Measurements from ENCODE around the gene NXN. TPM values are rescaled to one million over a fixed set of nuclear protein-coding genes. Genes with fewer than 3 reads are reported as not detected.

The NXN gene
- total and polyA plus RNA-seq, 2 donors (not counting 1 experiment from before 2014, with no cell fraction given), result 0.04 to 0.17 TPM

- H3K79me2 ChIP-seq (ENCODE audit: control insufficient read depth, insufficient read depth, low read length), result no peaks in the 10 kb centered on the region
- no peak for DNase-seq
- peaks cover 0 to 4% (median 0%) of the 10 kb centered on the region in 3 donors for H3K9me3 ChIP-seq (ENCODE audit: control extremely low read depth in 1 of 3, control insufficient read depth in 2 of 3, insufficient read depth in 1 of 3, low read length in 2 of 3)
- CTCF ChIA-PET, result no interaction called here
- H4K20me1 ChIP-seq (ENCODE audit: control insufficient read depth, insufficient read depth, low read length, poor library complexity, severe bottlenecking), result no peaks in the 10 kb centered on the region
- no peak for ATAC-seq (ENCODE audit: low read depth)
- no peak overlapping the region for H3K4me2 ChIP-seq (replicated peaks; ENCODE audit: low read depth, low read length, poor library complexity, severe bottlenecking)
- Mint-ChIP-seq H3K27me3 (peaks cover 18% of the 10 kb centered on the region), H3K9me3 (ENCODE audit: insufficient read depth) (no peaks in the 10 kb centered on the region), H3K27ac (no peak overlapping the region), H3K4me1 (no peaks in the 10 kb centered on the region), H3K4me3 (no peak overlapping the region)
- intact Hi-C loops (cut with micrococcal nuclease), result no loop called here
- no peak overlapping the region for H3K4me3 ChIP-seq (ENCODE audit: control extremely low read depth in 1 of 5, extremely low read depth in 1 of 5, insufficient read depth in 1 of 5, low read depth in 2 of 5, low read length in 4 of 5)
- POLR2A ChIA-PET, result no interaction called here
- no peak overlapping the region for H3K9ac ChIP-seq (ENCODE audit: low read length)
- H2AFZ ChIP-seq (ENCODE audit: insufficient read depth, low read depth, low read length, poor library complexity, severe bottlenecking), result no peak overlapping the region
- TF ChIP-seq EZH2 (IDR thresholded peaks at IDR 0.05; ENCODE audit: borderline replicate concordance, insufficient read depth, low read depth, low read length, poor library complexity, severe bottlenecking) (no peak), CTCF (IDR thresholded peaks at IDR 0.05) (no peak)
- no peak overlapping the region for H3K27ac ChIP-seq (ENCODE audit: low read length in 2 of 2)
- 65% methylated on average over 6 of the region's 12 CpGs for WGBS (ENCODE audit: insufficient coverage)
- peaks cover 0 to 13% (median 5%) of the 10 kb centered on the region in 4 experiments for H3K27me3 ChIP-seq (replicated peaks in 1 of 4; ENCODE audit: control extremely low read depth in 1 of 4, control insufficient read depth in 3 of 4, insufficient read depth in 4 of 4, low read length in 3 of 4)
- no peaks in the 10 kb centered on the region for H3K36me3 ChIP-seq (replicated peaks in 1 of 2; ENCODE audit: control extremely low read depth in 1 of 2, control insufficient read depth in 1 of 2, extremely low read depth in 1 of 2, insufficient read depth in 2 of 2, low read length in 1 of 2)
- H3K4me1 ChIP-seq (ENCODE audit: control insufficient read depth in 2 of 2, insufficient read depth in 2 of 2, low read length in 2 of 2), result peaks cover 4% of the 10 kb centered on the region in 2 donors
Measured at GRCh38 chr17:949623-950303, 29.8 kb downstream of the NXN start.

- H4K20me1 ChIP-seq (ENCODE audit: control insufficient read depth, insufficient read depth, low read length, poor library complexity, severe bottlenecking), result no peaks in the 10 kb centered on the region
- no peak overlapping the region for H2AFZ ChIP-seq (ENCODE audit: insufficient read depth, low read depth, low read length, poor library complexity, severe bottlenecking)
- Mint-ChIP-seq H3K9me3 (ENCODE audit: insufficient read depth) (no peaks in the 10 kb centered on the region), H3K27ac (no peak overlapping the region), H3K4me3 (no peak overlapping the region), H3K4me1 (no peaks in the 10 kb centered on the region), H3K27me3 (peaks cover 17% of the 10 kb centered on the region)
- CTCF ChIA-PET, result no interaction called here
- no peak for ATAC-seq (ENCODE audit: low read depth)
- no peak overlapping the region for H3K4me3 ChIP-seq (ENCODE audit: control extremely low read depth in 1 of 5, extremely low read depth in 1 of 5, insufficient read depth in 1 of 5, low read depth in 2 of 5, low read length in 4 of 5)
- H3K9ac ChIP-seq (ENCODE audit: low read length), result no peak overlapping the region
- TF ChIP-seq CTCF (IDR thresholded peaks at IDR 0.05), result no peak
- no peak for TF ChIP-seq EZH2 (IDR thresholded peaks at IDR 0.05; ENCODE audit: borderline replicate concordance, insufficient read depth, low read depth, low read length, poor library complexity, severe bottlenecking)
- POLR2A ChIA-PET, result no interaction called here
- H3K79me2 ChIP-seq (ENCODE audit: control insufficient read depth, insufficient read depth, low read length), result no peaks in the 10 kb centered on the region
- no peaks in the 10 kb centered on the region for H3K36me3 ChIP-seq (replicated peaks in 1 of 2; ENCODE audit: control extremely low read depth in 1 of 2, control insufficient read depth in 1 of 2, extremely low read depth in 1 of 2, insufficient read depth in 2 of 2, low read length in 1 of 2)
- H3K4me1 ChIP-seq (ENCODE audit: control insufficient read depth in 2 of 2, insufficient read depth in 2 of 2, low read length in 2 of 2), result peaks cover 4% of the 10 kb centered on the region in 2 donors
- intact Hi-C loops (cut with micrococcal nuclease), result no loop called here
- H3K9me3 ChIP-seq (ENCODE audit: control extremely low read depth in 1 of 3, control insufficient read depth in 2 of 3, insufficient read depth in 1 of 3, low read length in 2 of 3), result peaks cover 0 to 4% (median 0%) of the 10 kb centered on the region in 3 donors
- no peak overlapping the region for H3K27ac ChIP-seq (ENCODE audit: low read length in 2 of 2)
- DNase-seq, result no peak
- peaks cover 0 to 13% (median 5%) of the 10 kb centered on the region in 4 experiments for H3K27me3 ChIP-seq (replicated peaks in 1 of 4; ENCODE audit: control extremely low read depth in 1 of 4, control insufficient read depth in 3 of 4, insufficient read depth in 4 of 4, low read length in 3 of 4)
- no peak overlapping the region for H3K4me2 ChIP-seq (replicated peaks; ENCODE audit: low read depth, low read length, poor library complexity, severe bottlenecking)
- 92% methylated on average over 18 of the region's 25 CpGs for WGBS (ENCODE audit: insufficient coverage)
Measured at GRCh38 chr17:948284-948852, 31.2 kb downstream of the NXN start.

Data from B cell (primary cell).